Activated CD8-positive, alpha-beta T cell treated with anti-CD3 and anti-CD28 coated beads, Interleukin-2, amount 10 ng/mL, durations not matched to agents 7 days and 5 days (primary cell): ENCODE results near the gene ANKRD65. TPM values are rescaled to one million over a fixed set of nuclear protein-coding genes. Genes with fewer than 3 reads are reported as not detected.
"Not testable (repeated sequence)": the region's sequence is repeated elsewhere in the genome, so short reads cannot be mapped to it uniquely, and the experiment has no call there.

Experiments
- ATAC-seq: fragments of 150-1000 bp; cut with Tn5 transposase; one replicate; pipeline ENCODE4 v1.10.0; 2021; ENCODE audit warnings: moderate library complexity
- CTCF ChIA-PET: fragments of 350-600 bp; sonication (Branson Sonifier 250); formaldehyde crosslinking; loops from one replicate; lab custom pipeline; 2021; ENCODE audit warnings: antibody characterized with exemption; lab: Charles Lee
- POLR2A ChIA-PET: fragments of 350-600 bp; sonication (Branson Sonifier 250); formaldehyde crosslinking; loops from one replicate; lab custom pipeline; 2021; ENCODE audit warnings: antibody characterized with exemption; lab: Charles Lee
- DNase-seq: peaks from one replicate; pipeline ENCODE4 v3.0.0-alpha.2; 2020
- H3K27ac Mint-ChIP-seq: one replicate; pipeline ENCODE4 v1.8.0; 2021; ENCODE audit warnings: mild to moderate bottlenecking, mixed read lengths
- H3K27me3 Mint-ChIP-seq: one replicate; pipeline ENCODE4 v1.8.0; 2021; ENCODE audit warnings: low read depth, mixed read lengths
- H3K36me3 Mint-ChIP-seq: one replicate; pipeline ENCODE4 v1.8.0; 2021; ENCODE audit warnings: low read depth, mixed read lengths
- H3K4me1 Mint-ChIP-seq: one replicate; pipeline ENCODE4 v1.8.0; 2021; ENCODE audit warnings: low read depth, mixed read lengths
- H3K4me3 Mint-ChIP-seq: one replicate; pipeline ENCODE4 v1.8.0; 2021; ENCODE audit warnings: mild to moderate bottlenecking, mixed read lengths
- H3K9me3 Mint-ChIP-seq: one replicate; pipeline ENCODE4 v1.8.0; 2022; ENCODE audit warnings: mixed read lengths; ENCODE audit not compliant: insufficient read depth
- total RNA-seq, 2 experiments: library from RNA; stranded (reverse); gene quantifications; one replicate each; pipeline ENCODE4 v1.2.3, GENCODE V29; 2021

The ANKRD65 gene
- total RNA-seq, 2 experiments from 2014 or later = not detected

- H3K4me1 Mint-ChIP-seq = peaks cover 25% of the 10 kb centered on the region
- no peaks in the 10 kb centered on the region for H3K27me3 Mint-ChIP-seq
- peak overlapping the region; percentile 58 for H3K27ac Mint-ChIP-seq
- ChIA-PET POLR2A (interaction anchor here (0.8 kb wide), 1 partner anchor 13 kb away, joined by 3 read pairs; no protein-coding TSS in a partner anchor), CTCF (interaction anchor here (1.7 kb wide), 1 partner anchor 20 kb away, joined by 7 read pairs; the partner anchor contains the start of gene AURKAIP1)
- ATAC-seq = no peak
- H3K36me3 Mint-ChIP-seq = peaks cover 73% of the 10 kb centered on the region
- no peak for DNase-seq
- H3K9me3 Mint-ChIP-seq = no peaks in the 10 kb centered on the region
- H3K4me3 Mint-ChIP-seq = no peak overlapping the region
These were observed 25.9 kb downstream of the ANKRD65 start for GRCh38 chr1:1395166-1395565.

- H3K27me3 Mint-ChIP-seq = no peaks in the 10 kb centered on the region
- H3K4me3 Mint-ChIP-seq = no peak overlapping the region
- DNase-seq (no peak), ATAC-seq (no peak)
- CTCF ChIA-PET = interaction anchor here (1.7 kb wide), 1 partner anchor 19 kb away, joined by 7 read pairs; the partner anchor contains the start of gene AURKAIP1
- peaks cover 23% of the 10 kb centered on the region for H3K4me1 Mint-ChIP-seq
- POLR2A ChIA-PET = no interaction called here
- H3K36me3 Mint-ChIP-seq = peaks cover 76% of the 10 kb centered on the region
- H3K9me3 Mint-ChIP-seq = no peaks in the 10 kb centered on the region
- no peak overlapping the region for H3K27ac Mint-ChIP-seq
These were observed 27.0 kb downstream of the ANKRD65 start for GRCh38 chr1:1394116-1394515.

GRCh38 chr1:1393428-1393827 is 27.6 kb downstream of the ANKRD65 start:
- Mint-ChIP-seq H3K9me3 (no peaks in the 10 kb centered on the region), H3K27me3 (no peaks in the 10 kb centered on the region), H3K4me3 (no peak overlapping the region), H3K27ac (no peak overlapping the region), H3K36me3 (peaks cover 81% of the 10 kb centered on the region), H3K4me1 (peaks cover 23% of the 10 kb centered on the region)
- DNase-seq (no peak), ATAC-seq (no peak)
- ChIA-PET CTCF (no interaction called here), POLR2A (no interaction called here)

- Mint-ChIP-seq H3K9me3 (no peaks in the 10 kb centered on the region), H3K4me1 (peaks cover 19% of the 10 kb centered on the region), H3K36me3 (peaks cover 81% of the 10 kb centered on the region), H3K27ac (no peak overlapping the region), H3K27me3 (no peaks in the 10 kb centered on the region), H3K4me3 (no peak overlapping the region)
- POLR2A ChIA-PET = no interaction called here
- DNase-seq (no peak), ATAC-seq (no peak)
- CTCF ChIA-PET = no interaction called here
These were observed 28.1 kb downstream of the ANKRD65 start for GRCh38 chr1:1393014-1393413.

- no peak overlapping the region for H3K27ac Mint-ChIP-seq
- H3K36me3 Mint-ChIP-seq = peaks cover 85% of the 10 kb centered on the region
- no peak for ATAC-seq
- no peak for DNase-seq
- CTCF ChIA-PET = interaction anchor here (1.0 kb wide), 1 partner anchor 8 kb away, joined by 3 read pairs; the partner anchor contains the start of gene CCNL2
- no peak overlapping the region for H3K4me3 Mint-ChIP-seq
- no peaks in the 10 kb centered on the region for H3K27me3 Mint-ChIP-seq
- POLR2A ChIA-PET = interaction anchor here (2.5 kb wide), 1 partner anchor 9 kb away, joined by 11 read pairs; the partner anchor contains the start of gene CCNL2
- no peaks in the 10 kb centered on the region for H3K9me3 Mint-ChIP-seq
- H3K4me1 Mint-ChIP-seq = peaks cover 9% of the 10 kb centered on the region
These were observed 29.9 kb downstream of the ANKRD65 start for GRCh38 chr1:1391225-1391624.

GRCh38 chr1:1390675-1391074 is 30.4 kb downstream of the ANKRD65 start:
- H3K9me3 Mint-ChIP-seq = no peaks in the 10 kb centered on the region

GRCh38 chr1:1388078-1388472 is 33.0 kb downstream of the ANKRD65 start:
- no peaks in the 10 kb centered on the region for H3K9me3 Mint-ChIP-seq
- no peak for DNase-seq
- H3K4me3 Mint-ChIP-seq = no peak overlapping the region
- ChIA-PET CTCF (no interaction called here), POLR2A (interaction anchor here (1.3 kb wide), 1 partner anchor 13 kb away, joined by 4 read pairs; the partner anchor contains the start of gene AURKAIP1)
- no peaks in the 10 kb centered on the region for H3K27me3 Mint-ChIP-seq
- ATAC-seq = no peak
- H3K4me1 Mint-ChIP-seq = no peaks in the 10 kb centered on the region
- peaks cover 67% of the 10 kb centered on the region for H3K36me3 Mint-ChIP-seq
- no peak overlapping the region for H3K27ac Mint-ChIP-seq

More at GRCh38 chr1:1390675-1391074, 30.4 kb downstream of the ANKRD65 start:
- CTCF ChIA-PET = interaction anchor here (1.0 kb wide), 1 partner anchor 8 kb away, joined by 3 read pairs; the partner anchor contains the start of gene CCNL2
- Mint-ChIP-seq H3K27me3 (no peaks in the 10 kb centered on the region), H3K36me3 (peaks cover 89% of the 10 kb centered on the region), H3K4me1 (peaks cover 9% of the 10 kb centered on the region), H3K4me3 (no peak overlapping the region), H3K27ac (no peak overlapping the region)
- ATAC-seq (no peak), DNase-seq (no peak)
- POLR2A ChIA-PET = interaction anchor here (2.5 kb wide), 1 partner anchor 9 kb away, joined by 11 read pairs; the partner anchor contains the start of gene CCNL2

GRCh38 chr1:1387098-1388077 is 33.7 kb downstream of the ANKRD65 start:
- ChIA-PET CTCF (no interaction called here), POLR2A (interaction anchor here (0.6 to 1.3 kb wide), 3 partner anchors 12 to 19 kb away, joined by 3 to 5 read pairs (median 4); partner anchors contain the start of gene AURKAIP1)
- H3K4me1 Mint-ChIP-seq = peaks cover 3% of the 10 kb centered on the region
- ATAC-seq (no peak), DNase-seq (no peak)
- H3K36me3 Mint-ChIP-seq = peaks cover 60% of the 10 kb centered on the region
- no peak overlapping the region for H3K27ac Mint-ChIP-seq
- no peaks in the 10 kb centered on the region for H3K9me3 Mint-ChIP-seq
- H3K4me3 Mint-ChIP-seq = no peak overlapping the region
- no peaks in the 10 kb centered on the region for H3K27me3 Mint-ChIP-seq

GRCh38 chr1:1385931-1386330 is 35.1 kb downstream of the ANKRD65 start:
- POLR2A ChIA-PET = no interaction called here
- Mint-ChIP-seq H3K4me3 (no peak overlapping the region), H3K36me3 (peaks cover 49% of the 10 kb centered on the region), H3K27me3 (no peaks in the 10 kb centered on the region), H3K27ac (no peak overlapping the region), H3K9me3 (no peaks in the 10 kb centered on the region), H3K4me1 (peaks cover 3% of the 10 kb centered on the region)
- DNase-seq (no peak), ATAC-seq (no peak)
- CTCF ChIA-PET = interaction anchor here (1.2 to 1.6 kb wide), 2 partner anchors 10 to 13 kb away, joined by 3 to 4 read pairs; partner anchors contain the start of gene CCNL2

- CTCF ChIA-PET = interaction anchor here (1.2 to 1.6 kb wide), 2 partner anchors 10 to 14 kb away, joined by 3 to 4 read pairs; partner anchors contain the start of gene CCNL2
- H3K9me3 Mint-ChIP-seq, DNase-seq, H3K4me3 Mint-ChIP-seq, H3K27me3 Mint-ChIP-seq, H3K27ac Mint-ChIP-seq, ATAC-seq, H3K4me1 Mint-ChIP-seq: not testable (repeated sequence)
- POLR2A ChIA-PET = interaction anchor here (0.9 kb wide), 1 partner anchor 15 kb away, joined by 3 read pairs; no protein-coding TSS in a partner anchor
- peaks cover 43% of the 10 kb centered on the region for H3K36me3 Mint-ChIP-seq
These were observed 35.7 kb downstream of the ANKRD65 start for GRCh38 chr1:1385339-1385738.

GRCh38 chr1:1381294-1381693 is 39.8 kb downstream of the ANKRD65 start:
- H3K27me3 Mint-ChIP-seq = no peaks in the 10 kb centered on the region

More at GRCh38 chr1:1381294-1381693, 39.8 kb downstream of the ANKRD65 start:
- H3K4me1 Mint-ChIP-seq = peaks cover 5% of the 10 kb centered on the region
- no peaks in the 10 kb centered on the region for H3K9me3 Mint-ChIP-seq
- no peak overlapping the region for H3K4me3 Mint-ChIP-seq
- DNase-seq = no peak
- peaks cover 6% of the 10 kb centered on the region for H3K36me3 Mint-ChIP-seq
- POLR2A ChIA-PET = no interaction called here
- H3K27ac Mint-ChIP-seq = no peak overlapping the region
- CTCF ChIA-PET = no interaction called here
- no peak for ATAC-seq
